Measurements from ENCODE around the gene SEPTIN14. TPM values are rescaled to one million over a fixed set of nuclear protein-coding genes. Genes with fewer than 3 reads are reported as not detected.

SEPTIN14 gene
- total and polyA plus RNA-seq, 2 of the 4 experiments (the other 2 are of a cell fraction), result not detected

- H3K23ac ChIP-seq (ENCODE audit: low read depth, low read length), result no peak overlapping the region
- H3K27me3 ChIP-seq (ENCODE audit: control insufficient read depth, insufficient read depth, low read length), result no peaks in the 10 kb centered on the region
- H3K9me1 ChIP-seq (ENCODE audit: insufficient read depth, low read length), result no peaks in the 10 kb centered on the region
- H4K20me1 ChIP-seq (ENCODE audit: insufficient read depth, low read length), result no peaks in the 10 kb centered on the region
- no peaks in the 10 kb centered on the region for H3K4me1 ChIP-seq (ENCODE audit: control insufficient read depth, insufficient read depth, low read length)
- no peak overlapping the region for H3K14ac ChIP-seq (replicated peaks; ENCODE audit: low read depth, low read length)
- peaks cover 11% of the 10 kb centered on the region for H3K9me3 ChIP-seq (ENCODE audit: control insufficient read depth, insufficient read depth, low read length)
- no peaks in the 10 kb centered on the region for H3K79me1 ChIP-seq (ENCODE audit: low read depth in 1 of 2, low read length in 2 of 2)
- POLR2A ChIA-PET (ENCODE audit: unreplicated experiment), result no interaction called here
- no peak overlapping the region for H2BK5ac ChIP-seq (ENCODE audit: low read depth, low read length, poor library complexity, severe bottlenecking)
- H3K56ac ChIP-seq (ENCODE audit: extremely low read depth, insufficient read depth, low read length), result no peak overlapping the region
- no peak overlapping the region for H2AK9ac ChIP-seq (replicated peaks; ENCODE audit: low read depth, low read length, poor library complexity)
- H3K18ac ChIP-seq (ENCODE audit: low read depth, low read length), result no peak overlapping the region
- intact Hi-C loops (cut with micrococcal nuclease) (no loop called here), dilution Hi-C loops (cut with HindIII; ENCODE audit: low sequenced_read_pairs, unreplicated experiment) (no loop called here), in situ Hi-C loops (cut with MboI; ENCODE audit: low sequenced_read_pairs) (no loop called here)
- CTCF ChIA-PET, result no interaction called here
- H3K4me3 ChIP-seq (ENCODE audit: insufficient read depth, low read depth, low read length), result no peak overlapping the region
- H4K8ac ChIP-seq (ENCODE audit: low read depth in 2 of 2, low read length in 2 of 2), result no peak overlapping the region
- H3K27ac ChIP-seq (ENCODE audit: insufficient read depth, low read length), result no peak overlapping the region
- no peak overlapping the region for H3K4ac ChIP-seq (ENCODE audit: low read depth, low read length)
- H4K5ac ChIP-seq (ENCODE audit: low read depth, low read length), result no peak overlapping the region
- no peaks in the 10 kb centered on the region for H3K36me3 ChIP-seq (ENCODE audit: control insufficient read depth, insufficient read depth, low read length)
- WGBS, 2 experiments (ENCODE audit: extremely low coverage in 2 of 2, insufficient read length in 1 of 2), result 66% methylated on average over 3 of the region's 10 CpGs; no CpG with 5 or more reads in 1 of the 2 experiments
- no peak overlapping the region for H2BK120ac ChIP-seq (ENCODE audit: low read depth, low read length)
- no peak overlapping the region for H3K4me2 ChIP-seq (ENCODE audit: low read depth, low read length)
- ATAC-seq (ENCODE audit: low read depth) (no peak), DNase-seq (no peak)
- H2AK5ac ChIP-seq (ENCODE audit: low read depth, low read length), result no peak overlapping the region
- H2BK20ac ChIP-seq (ENCODE audit: low read depth, low read length), result no peak overlapping the region
- TF ChIP-seq CTCF (conservative IDR thresholded peaks at IDR 0.05; ENCODE audit: low read depth, low read length), result no peak
- H3K9ac ChIP-seq (ENCODE audit: low read depth, low read length), result no peak overlapping the region
- BruUV-seq (replicated peaks), result no TSS peak
- H4K91ac ChIP-seq (ENCODE audit: insufficient read depth, low read depth, low read length), result no peak overlapping the region
- H2BK15ac ChIP-seq (ENCODE audit: low read depth, low read length), result no peak overlapping the region
- H2AFZ ChIP-seq (replicated peaks; ENCODE audit: low read length, poor library complexity), result no peak overlapping the region
Measured at GRCh38 chr7:55794527-55794926, 68.0 kb downstream of the SEPTIN14 start.
